ENCODE measurements around the gene UPK1A. TPM values are rescaled to one million over a fixed set of nuclear protein-coding genes. Genes with fewer than 3 reads are reported as not detected.

UPK1A gene
- total and polyA plus RNA-seq, 9 of the 15 experiments (the other 6 are each of a cell fraction or from before 2014, with no cell fraction given) = 0.06 to 0.13 TPM; not detected in 7

GRCh38 chr19:35716801-35717664 is 50.7 kb downstream of the UPK1A start (continued):
- TF ChIP-seq ZNF23 (CRISPR knock-in tag; IDR thresholded peaks at IDR 0.05) = no peak
- TF ChIP-seq ZZZ3 (IDR thresholded peaks at IDR 0.05) = no peak
- TF ChIP-seq TAF7 (tag; IDR thresholded peaks at IDR 0.05) = no peak
- 0 out of 2 replicates have a peak, but pooled peaks have one; percentile 25 for TF ChIP-seq KDM2B (CRISPR knock-in tag; IDR thresholded peaks at IDR 0.05)
- TF ChIP-seq ZNF41 (CRISPR knock-in tag; conservative IDR thresholded peaks at IDR 0.05) = no peak
- TF ChIP-seq STAT5B (CRISPR knock-in tag; IDR thresholded peaks at IDR 0.05) = no peak
- no peak for TF ChIP-seq FOXK1 (CRISPR knock-in tag; IDR thresholded peaks at IDR 0.05; ENCODE audit: borderline replicate concordance)
- TF ChIP-seq ZEB2 (IDR thresholded peaks at IDR 0.05) = no peak
- TF ChIP-seq PHB2 (IDR thresholded peaks at IDR 0.05; ENCODE audit: low read depth) = no peak
- TF ChIP-seq NEUROD1 (IDR thresholded peaks at IDR 0.05; ENCODE audit: borderline replicate concordance, low read depth, low read length, partially characterized antibody) = peak; percentile 11
- no peak for TF ChIP-seq GABPB2 (CRISPR knock-in tag; conservative IDR thresholded peaks at IDR 0.05)
- TF ChIP-seq HNRNPL (IDR thresholded peaks at IDR 0.05; ENCODE audit: low read depth, low read length) = no peak
- no peak for TF ChIP-seq SNIP1 (IDR thresholded peaks at IDR 0.05; ENCODE audit: low read depth)
- TF ChIP-seq, protein P1, sequence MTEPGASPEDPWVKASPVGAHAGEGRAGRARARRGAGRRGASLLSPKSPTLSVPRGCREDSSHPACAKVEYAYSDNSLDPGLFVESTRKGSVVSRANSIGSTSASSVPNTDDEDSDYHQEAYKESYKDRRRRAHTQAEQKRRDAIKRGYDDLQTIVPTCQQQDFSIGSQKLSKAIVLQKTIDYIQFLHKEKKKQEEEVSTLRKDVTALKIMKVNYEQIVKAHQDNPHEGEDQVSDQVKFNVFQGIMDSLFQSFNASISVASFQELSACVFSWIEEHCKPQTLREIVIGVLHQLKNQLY (CRISPR knock-in tag; conservative IDR thresholded peaks at IDR 0.05) = no peak
- no peak for TF ChIP-seq NFE2L1 (tag; IDR thresholded peaks at IDR 0.05; ENCODE audit: borderline replicate concordance, low read depth)
- TF ChIP-seq ZNF436 (CRISPR knock-in tag; IDR thresholded peaks at IDR 0.05) = no peak
- no peak for TF ChIP-seq BRD4 (IDR thresholded peaks at IDR 0.05)
- no peak for TF ChIP-seq ZKSCAN1 (IDR thresholded peaks at IDR 0.05; ENCODE audit: low read depth, low read length)
- TF ChIP-seq HIVEP1 (CRISPR knock-in tag; IDR thresholded peaks at IDR 0.05) = no peak
- TF ChIP-seq ZSCAN29 (IDR thresholded peaks at IDR 0.05) = no peak
- TF ChIP-seq THRAP3 (IDR thresholded peaks at IDR 0.05; ENCODE audit: borderline replicate concordance) = no peak
- peak; percentile 62; the same call in 1 of the 2 replicates for TF ChIP-seq CBFB (CRISPR knock-in tag; IDR thresholded peaks at IDR 0.05)
- TF ChIP-seq SUPT5H (IDR thresholded peaks at IDR 0.05) = peak; percentile 66
- TF ChIP-seq DIDO1 (tag; IDR thresholded peaks at IDR 0.05; ENCODE audit: low read depth) = no peak
- TF ChIP-seq MEF2A (IDR thresholded peaks at IDR 0.05; ENCODE audit: control insufficient read depth, low read depth, low read length) = no peak
- TF ChIP-seq CREB1 (IDR thresholded peaks at IDR 0.05) = no peak
- TF ChIP-seq CREB1 (CRISPR knock-in tag; IDR thresholded peaks at IDR 0.05) = peak; percentile 17; the same call in 1 of the 2 replicates
- TF ChIP-seq BCOR (IDR thresholded peaks at IDR 0.05) = peak; percentile 55; the same call in 1 of the 2 replicates
- peak; percentile 24 for TF ChIP-seq PCBP1 (IDR thresholded peaks at IDR 0.05; ENCODE audit: low read depth, low read length, poor library complexity, severe bottlenecking)
- peak; percentile 74 for TF ChIP-seq SMC3 (conservative IDR thresholded peaks at IDR 0.05; ENCODE audit: insufficient read depth, low read depth, low read length)
- no peak for TF ChIP-seq PYGO2 (tag; IDR thresholded peaks at IDR 0.05)
- TF ChIP-seq MTF1 (CRISPR knock-in tag; IDR thresholded peaks at IDR 0.05; ENCODE audit: borderline replicate concordance) = no peak
- no peak for TF ChIP-seq THAP7 (CRISPR knock-in tag; IDR thresholded peaks at IDR 0.05)

Measured in K562 (cell line).